GM12874 (cell line): ENCODE data around the gene S1PR4.

Source experiments
- CTCF ChIP-seq: IDR thresholded peaks from 2 replicates; pipeline ENCODE4 v1.5.1; 2011; ENCODE audit warnings: low read depth, mild to moderate bottlenecking, control low read depth, low read length, moderate library complexity; ENCODE audit not compliant: insufficient read depth

S1PR4 gene

DNA sequence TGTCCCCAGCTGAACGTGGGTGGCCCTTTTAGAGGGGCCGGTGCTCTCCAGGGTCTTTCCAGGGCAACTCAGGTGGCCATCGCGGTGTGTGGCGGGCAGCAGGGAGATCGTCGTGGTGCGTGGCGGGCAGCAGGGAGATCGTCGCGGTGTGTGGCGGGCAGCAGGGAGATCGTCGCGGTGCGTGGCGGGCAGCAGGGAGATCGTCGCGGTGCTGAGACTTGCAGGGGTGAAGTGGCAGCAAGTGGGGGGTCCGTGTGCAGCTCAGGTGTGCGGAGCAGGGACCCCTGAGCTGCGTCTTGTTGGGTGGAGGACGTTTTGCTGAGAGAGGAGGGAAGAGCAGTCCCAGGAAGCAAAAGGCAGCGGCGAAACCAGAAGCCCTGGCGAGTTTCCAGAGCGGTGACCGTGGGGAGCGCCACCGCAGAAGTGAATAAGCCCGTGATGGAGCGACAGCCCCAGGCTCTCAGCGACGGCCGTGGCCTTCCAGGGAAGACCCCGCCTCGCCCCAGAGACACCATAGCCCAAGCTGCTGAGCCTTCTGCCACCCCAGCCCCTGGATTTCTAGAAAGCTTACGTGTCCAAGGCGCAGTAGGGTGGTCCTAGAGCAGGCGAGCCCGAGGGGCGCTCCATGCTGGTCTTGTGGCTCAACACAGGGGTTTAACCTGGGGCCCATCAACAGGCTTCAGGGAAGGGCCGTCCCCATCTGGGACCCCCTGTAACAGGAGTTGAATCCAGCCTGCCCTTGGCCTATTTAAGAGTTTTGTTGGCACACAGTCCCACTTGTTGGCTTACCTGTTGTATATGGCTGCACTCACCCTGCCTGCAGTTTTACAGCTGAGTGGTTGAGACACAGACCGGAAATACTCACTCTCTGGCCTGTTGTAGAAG, 12.6 kb downstream of the S1PR4 start:
- TF ChIP-seq CTCF: no peak

- TF ChIP-seq CTCF: no peak
Observed at GRCh38 chr19:3192228-3192635, 13.7 kb downstream of the S1PR4 start.

DNA sequence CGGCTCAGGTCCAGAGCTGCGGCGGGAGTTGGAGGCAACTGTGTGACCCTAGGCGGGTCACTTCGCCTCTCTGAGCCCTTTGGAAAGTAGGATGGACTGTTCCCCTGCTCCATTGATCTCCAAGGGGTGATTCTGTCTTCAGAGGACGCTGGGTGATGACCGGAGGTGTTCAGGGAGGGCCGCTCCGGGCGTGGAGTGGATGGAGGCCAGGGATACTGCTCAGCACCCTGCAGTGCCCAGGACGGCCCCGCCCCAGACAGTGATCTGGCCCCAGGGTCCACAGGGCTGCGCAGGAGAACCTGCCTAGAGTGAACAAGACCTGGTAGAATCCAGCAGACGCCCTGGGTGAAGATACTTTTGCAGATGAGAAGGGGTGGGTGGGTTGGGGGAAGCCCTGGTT, 14.1 kb downstream of the S1PR4 start:
- no peak for TF ChIP-seq CTCF

DNA sequence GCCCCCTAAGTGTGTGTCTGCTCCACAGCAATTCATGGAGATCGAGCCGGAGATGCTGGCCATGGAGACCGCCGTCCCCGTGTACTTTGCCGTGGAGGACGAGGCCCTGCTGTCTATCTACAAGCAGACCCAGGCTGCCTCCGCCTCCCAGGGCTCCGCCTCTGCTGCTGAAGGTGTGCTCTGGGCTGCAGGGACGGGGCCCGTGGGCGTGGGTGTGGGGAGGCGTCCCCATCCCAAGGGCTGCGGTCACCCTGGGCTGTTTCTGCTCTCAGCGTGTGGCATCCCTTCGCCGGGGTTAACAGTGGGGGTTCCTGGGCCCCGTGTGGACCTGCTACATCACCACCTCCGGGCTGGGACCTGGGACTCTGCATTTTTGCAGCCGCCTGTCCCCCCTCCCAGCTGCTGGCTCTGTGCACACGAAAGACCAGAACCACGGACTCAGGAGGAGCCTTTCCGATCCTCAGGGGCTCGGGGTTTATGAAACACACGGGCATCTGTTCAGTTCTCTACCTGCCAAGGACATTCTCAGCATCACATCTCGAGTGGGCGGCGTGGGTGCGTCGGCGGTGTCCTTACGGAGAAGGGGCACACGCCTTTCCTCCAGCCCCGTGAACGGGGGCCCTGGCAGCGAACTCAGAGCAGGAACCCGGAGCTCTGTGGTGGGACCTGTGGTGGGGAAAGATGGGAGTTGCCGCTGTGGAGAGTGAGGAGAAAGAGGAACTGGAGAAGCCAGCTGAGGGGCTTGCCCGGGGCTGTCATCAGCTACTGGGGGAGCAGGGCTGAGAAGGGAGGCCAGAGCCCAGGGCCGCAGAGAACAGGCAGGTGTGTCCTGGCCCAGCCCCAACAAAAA, 14.9 kb downstream of the S1PR4 start:
- no peak for TF ChIP-seq CTCF

DNA sequence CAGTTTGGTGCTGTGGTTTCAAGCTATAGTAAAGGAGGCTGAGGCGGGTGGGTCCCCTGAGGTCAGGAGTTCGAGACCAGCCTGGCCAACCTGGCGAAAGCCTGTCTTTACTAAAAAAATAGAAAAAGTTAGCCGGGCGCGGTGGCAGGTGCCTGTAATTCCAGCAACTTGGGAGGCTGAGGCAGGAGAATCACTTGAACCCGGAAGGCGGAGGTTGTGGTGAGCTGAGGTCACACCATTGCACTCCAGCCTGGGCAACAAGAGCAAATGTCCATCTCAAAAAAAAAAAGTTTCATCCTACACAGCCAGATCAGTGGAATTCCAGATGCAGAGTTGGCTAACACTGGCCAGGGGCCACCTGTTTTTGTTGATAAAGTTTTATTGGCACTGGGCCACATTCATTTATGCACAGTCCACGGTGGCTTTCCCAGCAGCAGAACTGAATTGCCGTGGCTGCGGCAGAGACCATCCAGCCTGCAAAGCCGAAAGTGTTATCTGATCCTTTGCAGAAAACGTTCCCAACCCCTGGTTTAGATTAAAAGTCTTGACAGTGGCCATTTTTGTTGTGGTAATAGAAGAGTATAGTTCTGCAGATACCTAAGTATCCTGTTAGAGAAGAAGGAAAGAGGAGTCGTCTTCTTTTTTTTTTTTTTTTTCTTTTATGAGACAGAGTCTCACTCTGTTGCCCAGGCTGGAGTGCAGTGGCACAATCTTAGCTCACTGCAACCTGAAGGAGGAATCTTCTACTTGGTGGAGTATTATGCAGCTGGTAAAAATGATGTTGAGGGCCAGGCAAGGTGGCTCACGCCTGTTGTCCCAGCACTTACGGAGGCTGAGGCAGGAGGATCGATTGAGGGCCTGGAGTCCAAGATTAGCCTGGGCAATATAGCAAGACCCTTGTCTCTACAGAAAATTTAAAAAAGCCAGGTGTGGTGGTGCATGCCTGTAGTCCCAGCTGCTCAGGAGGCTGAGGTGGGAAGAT, 15.8 kb downstream of the S1PR4 start:
- TF ChIP-seq CTCF: no peak

GRCh38 chr19:3196064-3196932, 17.7 kb downstream of the S1PR4 start:
- no peak for TF ChIP-seq CTCF
